HepG2 (cell line): Measurements from ENCODE around the gene SLC4A9. TPM values are rescaled to one million over a fixed set of nuclear protein-coding genes. Genes with fewer than 3 reads are reported as not detected.

Experiments used
- CEBPB ChIP-seq: IDR thresholded peaks from 2 replicates; pipeline ENCODE4 v1.6.1; 2011; ENCODE audit warnings: low read depth, low read length, improper control_type of control experiment, borderline replicate concordance
- HDAC2 ChIP-seq: sonication (generic); formaldehyde crosslinking; IDR thresholded peaks from 2 replicates; pipeline ENCODE4 v1.4.0; 2020; ENCODE audit warnings: missing genetic modification reagents
- KLF11 ChIP-seq: IDR thresholded peaks from 2 replicates; pipeline ENCODE4 v1.6.1; 2016; ENCODE audit warnings: missing compliant biosample characterization
- KLF16 ChIP-seq, 2 experiments: sonication (generic) in 1 of 2; formaldehyde crosslinking in 1 of 2; IDR thresholded peaks; 2 replicates each; pipeline versions ENCODE4 v1.6.1 to v1.8.0; 2016 to 2023; ENCODE audit warnings: missing genetic modification reagents in 2 of 2, missing compliant biosample characterization in 1 of 2
- MAF1 ChIP-seq: sonication (generic); formaldehyde crosslinking; IDR thresholded peaks from 2 replicates; pipeline ENCODE4 v1.5.0; 2020; ENCODE audit warnings: missing genetic modification reagents, borderline replicate concordance
- MAZ ChIP-seq, 2 experiments: sonication (generic) in 1 of 2; formaldehyde crosslinking in 1 of 2; IDR thresholded peaks; 2 replicates each; pipeline versions ENCODE4 v1.5.0 to v1.6.1; 2012 to 2020; ENCODE audit warnings: low read depth in 2 of 2, mild to moderate bottlenecking in 2 of 2, borderline replicate concordance in 1 of 2, improper control_type of control experiment in 1 of 2, low read length in 1 of 2, missing genetic modification reagents in 1 of 2, moderate library complexity in 1 of 2
- SRY ChIP-seq: sonication (generic); formaldehyde crosslinking; IDR thresholded peaks from 2 replicates; pipeline ENCODE4 v1.8.0; 2022; ENCODE audit warnings: mild to moderate bottlenecking, missing genetic modification reagents
- TOPORS ChIP-seq: sonication (generic); formaldehyde crosslinking; IDR thresholded peaks from 2 replicates; pipeline ENCODE4 v1.8.0; 2023; ENCODE audit warnings: mild to moderate bottlenecking, missing genetic modification reagents
- ZMAT3 ChIP-seq: sonication (generic); formaldehyde crosslinking; conservative IDR thresholded peaks from 2 replicates; pipeline ENCODE4 v1.7.0; 2021; ENCODE audit warnings: missing genetic modification reagents
- ZNF17 ChIP-seq: sonication (generic); formaldehyde crosslinking; IDR thresholded peaks from 2 replicates; pipeline ENCODE4 v1.5.0; 2020; ENCODE audit warnings: mild to moderate bottlenecking, missing genetic modification reagents
- ZNF225 ChIP-seq: sonication (generic); formaldehyde crosslinking; IDR thresholded peaks from 2 replicates; pipeline ENCODE4 v1.4.0; 2020; ENCODE audit warnings: mild to moderate bottlenecking, missing genetic modification reagents
- ZNF451 ChIP-seq: sonication (generic); formaldehyde crosslinking; IDR thresholded peaks from 2 replicates; pipeline ENCODE4 v1.5.0; 2020; ENCODE audit warnings: mild to moderate bottlenecking, missing genetic modification reagents
- ZNF543 ChIP-seq: sonication (generic); formaldehyde crosslinking; IDR thresholded peaks from 2 replicates; pipeline ENCODE4 v1.4.0; 2020; ENCODE audit warnings: mild to moderate bottlenecking, missing genetic modification reagents
- ZNF747 ChIP-seq: sonication (generic); formaldehyde crosslinking; IDR thresholded peaks from 2 replicates; pipeline ENCODE4 v1.8.1; 2023; ENCODE audit warnings: missing genetic modification reagents, mild to moderate bottlenecking, borderline replicate concordance
- polyA plus RNA-seq, 8 experiments: library from polyadenylated mRNA; depleted of rRNA in 3 of 8; stranded (reverse) in 7 of 8; unstranded in 1 of 8; fragments of >200 nt; fragmentation: Illumina TruSeq in 4 of 8; extraction: Trizol in 4 of 8; gene quantifications; 2 replicates each; pipeline versions ENCODE4 v1.2.1 to v1.2.3, GENCODE V29; 2011 to 2016; ENCODE audit warnings: low read depth in 4 of 8, missing spikeins in 1 of 8, mixed read lengths in 1 of 8; ENCODE audit not compliant: insufficient read depth in 1 of 8
- total RNA-seq, 5 experiments: library from RNA; depleted of rRNA; stranded (reverse); fragments of >200 nt; fragmentation: Illumina TruSeq; extraction: Trizol; gene quantifications; 2 replicates each; pipeline ENCODE4 v1.2.3, GENCODE V29; 2016; ENCODE audit warnings: low read depth in 1 of 5
- TF ChIP-seq, protein P1 (sequence below): sonication (generic); formaldehyde crosslinking; IDR thresholded peaks from 2 replicates; pipeline ENCODE4 v1.4.0; 2020; ENCODE audit warnings: missing genetic modification reagents, borderline replicate concordance
- TF ChIP-seq, protein P2 (sequence below): sonication (generic); formaldehyde crosslinking; IDR thresholded peaks from 2 replicates; pipeline ENCODE4 v1.4.0; 2020; ENCODE audit warnings: low read depth, missing genetic modification reagents
- TF ChIP-seq, protein P3 (sequence below): sonication (generic); formaldehyde crosslinking; IDR thresholded peaks from 2 replicates; pipeline ENCODE4 v1.9.0; 2022; ENCODE audit warnings: missing genetic modification reagents, mild to moderate bottlenecking, borderline replicate concordance
- TF ChIP-seq, protein P4 (sequence below): sonication (generic); formaldehyde crosslinking; IDR thresholded peaks from 2 replicates; pipeline ENCODE4 v1.5.0; 2020; ENCODE audit warnings: missing genetic modification reagents, mild to moderate bottlenecking, borderline replicate concordance

Gene SLC4A9
- total and polyA plus RNA-seq, 2 of the 13 experiments (the other 11 are each of a cell fraction or from before 2014, with no cell fraction given): not detected

DNA sequence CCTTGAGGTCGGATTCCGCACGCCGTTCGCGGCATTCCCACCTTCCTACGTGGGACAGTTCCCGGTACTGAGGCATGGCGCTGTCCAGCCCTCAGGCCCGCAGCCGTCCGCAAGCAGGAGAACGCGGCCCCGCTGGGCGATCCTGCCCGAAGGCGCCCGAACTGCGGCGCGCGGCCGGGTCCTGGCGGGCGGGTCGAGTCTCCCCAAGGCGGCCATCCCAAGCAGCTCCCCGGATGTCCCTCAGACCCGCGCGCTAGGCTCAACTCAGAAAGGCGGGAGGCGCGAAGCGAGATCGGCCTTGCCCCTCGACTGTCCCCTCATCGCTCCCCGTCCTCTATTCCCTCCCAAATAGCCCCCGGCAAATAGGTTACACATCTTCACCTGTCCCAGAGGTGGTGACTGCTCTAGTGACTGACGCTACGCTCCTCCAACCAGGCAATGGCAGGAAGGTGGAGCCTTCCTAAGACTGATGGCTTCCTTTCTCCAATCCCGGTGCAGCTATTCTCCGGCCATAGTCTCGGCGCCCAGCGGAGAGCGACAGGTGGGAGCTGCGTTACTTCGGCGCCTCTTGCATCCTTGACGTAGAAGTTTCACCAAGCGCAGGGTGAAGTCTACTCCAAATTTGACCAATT lies 40.9 kb downstream of the SLC4A9 start (continued):
- TF ChIP-seq ZNF225 (CRISPR knock-in tag) (peak; percentile 79; the same call in 1 of the 2 replicates), ZMAT3 (CRISPR knock-in tag) (peak; percentile 93), ZNF451 (CRISPR knock-in tag) (peak; percentile 66), KLF11 (CRISPR knock-in tag) (no peak), ZNF747 (no peak), HDAC2 (CRISPR knock-in tag) (peak; percentile 86; the same call in 1 of the 2 replicates), CEBPB (no peak), MAZ (IDR thresholded peaks at IDR 0.05; ENCODE audit: borderline replicate concordance, low read depth, low read length) (peak; percentile 57), MAZ (CRISPR knock-in tag; IDR thresholded peaks at IDR 0.05; ENCODE audit: low read depth) (peak; percentile 75; the same call in 1 of the 2 replicates), KLF16 (CRISPR knock-in tag; IDR thresholded peaks at IDR 0.05) (peak; percentile 71 to 86; a peak in 3 of 4 replicates), MAF1 (CRISPR knock-in tag) (0 out of 2 replicates have a peak, but pooled peaks have one; percentile 87), ZNF543 (CRISPR knock-in tag) (no peak), SRY (peak; percentile 73), TOPORS (CRISPR knock-in tag) (peak; percentile 47), ZNF17 (CRISPR knock-in tag) (no peak; the same call in 1 of the 2 replicates)
- TF ChIP-seq, protein P1, sequence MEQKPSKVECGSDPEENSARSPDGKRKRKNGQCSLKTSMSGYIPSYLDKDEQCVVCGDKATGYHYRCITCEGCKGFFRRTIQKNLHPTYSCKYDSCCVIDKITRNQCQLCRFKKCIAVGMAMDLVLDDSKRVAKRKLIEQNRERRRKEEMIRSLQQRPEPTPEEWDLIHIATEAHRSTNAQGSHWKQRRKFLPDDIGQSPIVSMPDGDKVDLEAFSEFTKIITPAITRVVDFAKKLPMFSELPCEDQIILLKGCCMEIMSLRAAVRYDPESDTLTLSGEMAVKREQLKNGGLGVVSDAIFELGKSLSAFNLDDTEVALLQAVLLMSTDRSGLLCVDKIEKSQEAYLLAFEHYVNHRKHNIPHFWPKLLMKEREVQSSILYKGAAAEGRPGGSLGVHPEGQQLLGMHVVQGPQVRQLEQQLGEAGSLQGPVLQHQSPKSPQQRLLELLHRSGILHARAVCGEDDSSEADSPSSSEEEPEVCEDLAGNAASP (CRISPR knock-in tag): peak; percentile 17; the same call in 1 of the 2 replicates
- TF ChIP-seq, protein P2, sequence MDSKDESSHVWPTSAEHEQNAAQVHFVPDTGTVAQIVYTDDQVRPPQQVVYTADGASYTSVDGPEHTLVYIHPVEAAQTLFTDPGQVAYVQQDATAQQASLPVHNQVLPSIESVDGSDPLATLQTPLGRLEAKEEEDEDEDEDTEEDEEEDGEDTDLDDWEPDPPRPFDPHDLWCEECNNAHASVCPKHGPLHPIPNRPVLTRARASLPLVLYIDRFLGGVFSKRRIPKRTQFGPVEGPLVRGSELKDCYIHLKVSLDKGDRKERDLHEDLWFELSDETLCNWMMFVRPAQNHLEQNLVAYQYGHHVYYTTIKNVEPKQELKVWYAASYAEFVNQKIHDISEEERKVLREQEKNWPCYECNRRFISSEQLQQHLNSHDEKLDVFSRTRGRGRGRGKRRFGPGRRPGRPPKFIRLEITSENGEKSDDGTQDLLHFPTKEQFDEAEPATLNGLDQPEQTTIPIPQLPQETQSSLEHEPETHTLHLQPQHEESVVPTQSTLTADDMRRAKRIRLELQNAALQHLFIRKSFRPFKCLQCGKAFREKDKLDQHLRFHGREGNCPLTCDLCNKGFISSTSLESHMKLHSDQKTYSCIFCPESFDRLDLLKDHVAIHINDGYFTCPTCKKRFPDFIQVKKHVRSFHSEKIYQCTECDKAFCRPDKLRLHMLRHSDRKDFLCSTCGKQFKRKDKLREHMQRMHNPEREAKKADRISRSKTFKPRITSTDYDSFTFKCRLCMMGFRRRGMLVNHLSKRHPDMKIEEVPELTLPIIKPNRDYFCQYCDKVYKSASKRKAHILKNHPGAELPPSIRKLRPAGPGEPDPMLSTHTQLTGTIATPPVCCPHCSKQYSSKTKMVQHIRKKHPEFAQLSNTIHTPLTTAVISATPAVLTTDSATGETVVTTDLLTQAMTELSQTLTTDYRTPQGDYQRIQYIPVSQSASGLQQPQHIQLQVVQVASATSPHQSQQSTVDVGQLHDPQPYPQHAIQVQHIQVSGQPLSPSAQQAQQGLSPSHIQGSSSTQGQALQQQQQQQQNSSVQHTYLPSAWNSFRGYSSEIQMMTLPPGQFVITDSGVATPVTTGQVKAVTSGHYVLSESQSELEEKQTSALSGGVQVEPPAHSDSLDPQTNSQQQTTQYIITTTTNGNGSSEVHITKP (CRISPR knock-in tag): peak; percentile 16; the same call in 1 of the 2 replicates
- TF ChIP-seq, protein P3, sequence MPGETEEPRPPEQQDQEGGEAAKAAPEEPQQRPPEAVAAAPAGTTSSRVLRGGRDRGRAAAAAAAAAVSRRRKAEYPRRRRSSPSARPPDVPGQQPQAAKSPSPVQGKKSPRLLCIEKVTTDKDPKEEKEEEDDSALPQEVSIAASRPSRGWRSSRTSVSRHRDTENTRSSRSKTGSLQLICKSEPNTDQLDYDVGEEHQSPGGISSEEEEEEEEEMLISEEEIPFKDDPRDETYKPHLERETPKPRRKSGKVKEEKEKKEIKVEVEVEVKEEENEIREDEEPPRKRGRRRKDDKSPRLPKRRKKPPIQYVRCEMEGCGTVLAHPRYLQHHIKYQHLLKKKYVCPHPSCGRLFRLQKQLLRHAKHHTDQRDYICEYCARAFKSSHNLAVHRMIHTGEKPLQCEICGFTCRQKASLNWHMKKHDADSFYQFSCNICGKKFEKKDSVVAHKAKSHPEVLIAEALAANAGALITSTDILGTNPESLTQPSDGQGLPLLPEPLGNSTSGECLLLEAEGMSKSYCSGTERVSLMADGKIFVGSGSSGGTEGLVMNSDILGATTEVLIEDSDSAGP (CRISPR knock-in tag): peak; percentile 82; the same call in 1 of the 2 replicates
- TF ChIP-seq, protein P4, sequence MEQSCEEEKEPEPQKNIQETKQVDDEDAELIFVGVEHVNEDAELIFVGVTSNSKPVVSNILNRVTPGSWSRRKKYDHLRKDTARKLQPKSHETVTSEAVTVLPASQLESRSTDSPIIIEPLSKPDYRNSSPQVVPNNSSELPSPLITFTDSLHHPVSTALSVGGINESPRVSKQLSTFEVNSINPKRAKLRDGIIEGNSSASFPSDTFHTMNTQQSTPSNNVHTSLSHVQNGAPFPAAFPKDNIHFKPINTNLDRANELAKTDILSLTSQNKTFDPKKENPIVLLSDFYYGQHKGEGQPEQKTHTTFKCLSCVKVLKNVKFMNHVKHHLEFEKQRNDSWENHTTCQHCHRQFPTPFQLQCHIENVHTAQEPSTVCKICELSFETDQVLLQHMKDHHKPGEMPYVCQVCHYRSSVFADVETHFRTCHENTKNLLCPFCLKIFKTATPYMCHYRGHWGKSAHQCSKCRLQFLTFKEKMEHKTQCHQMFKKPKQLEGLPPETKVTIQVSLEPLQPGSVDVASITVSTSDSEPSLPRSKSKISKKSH (CRISPR knock-in tag): peak; percentile 79; the same call in 1 of the 2 replicates
